HG02938 (cell line): Measurements from ENCODE around the gene RFLNA.

ENCODE experiments used
- ATAC-seq: cut with Tn5 transposase; IDR thresholded peaks from one replicate; pipeline ENCODE4 v1.9.1; 2021; ENCODE audit warnings: mild to moderate bottlenecking, moderate library complexity; ENCODE audit not compliant: unreplicated experiment

The RFLNA gene

DNA sequence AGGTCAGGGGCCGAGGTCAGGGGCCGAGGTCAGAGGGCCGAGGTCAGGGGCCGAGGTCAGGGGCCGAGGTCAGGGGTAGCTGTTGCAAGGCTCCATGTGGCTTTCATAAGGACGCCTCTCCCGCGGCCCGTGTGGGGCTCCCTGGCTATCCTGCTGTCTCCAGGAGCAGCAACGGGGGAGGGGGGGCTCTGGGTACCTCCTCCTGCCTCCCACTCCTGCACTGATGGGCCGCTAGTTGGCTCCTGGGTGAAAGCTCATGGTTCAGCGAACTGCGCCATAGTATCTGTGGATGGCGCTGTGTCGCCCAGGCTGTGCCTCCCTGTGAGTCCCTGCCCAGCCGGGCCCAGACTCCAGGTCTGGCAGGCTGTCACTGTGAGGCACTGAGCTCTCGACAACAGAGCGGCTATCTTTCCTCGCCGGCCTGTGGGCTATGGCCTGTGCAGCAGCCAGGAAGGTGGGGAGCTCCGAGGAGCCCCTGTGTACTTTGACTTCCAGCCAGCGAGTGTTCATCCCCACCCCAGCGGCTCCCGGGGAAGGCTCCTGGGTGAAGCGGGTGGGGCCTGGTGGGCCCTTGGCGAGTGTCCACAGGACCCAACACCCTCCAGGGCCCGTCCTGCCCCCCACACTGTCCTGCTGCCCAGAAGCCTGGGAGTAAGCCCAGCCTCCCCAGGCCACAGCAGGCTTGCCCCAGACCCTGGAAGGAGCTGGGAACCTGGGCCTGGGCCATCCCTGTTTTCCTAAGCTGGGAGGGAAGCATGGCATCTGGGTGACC is 8.1 kb downstream of the RFLNA start:
- no peak for ATAC-seq

DNA sequence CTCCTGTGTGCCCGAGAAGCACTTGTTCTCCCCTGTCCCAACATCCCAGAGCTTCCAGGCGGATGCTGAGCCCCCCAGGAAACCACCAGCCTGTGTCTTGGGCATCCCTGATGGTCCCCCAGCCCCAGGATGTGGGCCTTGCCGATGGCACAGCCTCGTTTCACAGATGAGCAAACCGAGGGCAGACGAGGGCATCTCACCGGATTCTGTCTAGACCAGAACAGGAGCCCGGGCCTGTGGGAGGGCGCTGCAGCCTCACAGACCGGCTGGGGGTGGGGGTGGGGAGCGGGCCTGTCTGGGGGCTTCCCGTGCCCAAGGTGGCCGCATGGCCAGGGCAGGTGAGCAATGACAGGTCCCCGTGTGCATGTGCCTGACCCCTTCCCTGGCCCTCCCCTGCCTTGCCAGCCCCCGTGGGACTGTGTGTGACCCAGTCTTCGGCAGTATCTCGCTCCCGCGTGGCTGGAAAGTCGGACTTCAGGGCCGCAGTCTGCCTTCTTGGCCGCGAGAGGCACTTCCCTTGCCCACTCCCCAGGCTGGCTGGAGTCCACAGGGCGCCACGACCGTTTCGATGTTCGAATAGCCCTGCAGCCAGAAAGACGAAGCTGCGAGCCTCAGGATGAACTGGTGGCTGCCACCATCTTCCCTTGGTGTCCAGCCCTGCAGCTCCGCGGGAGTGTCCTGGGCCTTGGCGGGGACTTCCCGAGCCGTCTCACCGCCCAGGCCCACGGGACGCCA is 8.9 kb downstream of the RFLNA start:
- no peak for ATAC-seq

DNA sequence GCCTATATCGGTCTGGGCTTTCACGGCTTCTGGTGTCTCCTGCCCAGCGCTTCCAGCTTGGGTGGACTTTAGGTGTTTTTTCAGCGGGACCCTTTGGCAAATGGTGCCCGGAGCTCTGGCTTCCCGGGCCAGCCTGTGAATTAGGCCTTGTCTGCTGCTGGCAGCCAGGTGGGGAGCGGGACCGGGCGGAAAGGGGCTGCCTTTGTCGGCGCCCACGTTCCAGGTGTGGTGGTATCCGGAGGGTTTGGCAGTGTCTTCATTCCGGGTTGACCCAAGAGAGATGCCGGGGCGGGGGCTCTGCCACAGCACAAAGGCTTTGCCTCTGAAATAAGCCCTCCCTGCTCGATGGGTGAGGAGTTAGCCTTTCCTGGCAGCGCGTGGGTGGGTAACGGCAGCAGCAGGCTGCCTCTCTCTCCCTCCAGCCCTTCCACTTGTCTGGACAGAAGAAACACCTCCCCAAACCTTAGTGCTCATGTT is 9.5 kb downstream of the RFLNA start:
- no peak for ATAC-seq

DNA sequence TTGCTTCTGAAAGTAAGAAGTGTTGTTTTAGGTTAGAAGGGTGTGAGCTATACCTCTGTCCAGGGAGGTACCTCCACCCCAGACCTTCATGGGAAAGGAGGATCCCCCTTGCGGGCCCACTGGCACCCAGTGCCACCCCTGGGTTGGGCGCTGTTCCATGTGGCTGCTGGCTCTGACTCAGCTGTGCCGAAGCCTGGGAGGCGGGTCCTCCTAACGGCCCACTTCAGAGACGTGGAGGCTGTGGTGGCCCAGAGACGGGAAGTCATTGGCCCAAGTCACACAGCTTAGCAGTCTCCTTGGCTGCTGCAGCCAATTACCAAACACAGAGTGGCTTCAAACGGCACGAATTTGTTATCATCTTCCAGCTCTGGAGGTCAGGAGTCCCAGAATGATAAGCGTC is 10.2 kb downstream of the RFLNA start:
- no peak for ATAC-seq

DNA sequence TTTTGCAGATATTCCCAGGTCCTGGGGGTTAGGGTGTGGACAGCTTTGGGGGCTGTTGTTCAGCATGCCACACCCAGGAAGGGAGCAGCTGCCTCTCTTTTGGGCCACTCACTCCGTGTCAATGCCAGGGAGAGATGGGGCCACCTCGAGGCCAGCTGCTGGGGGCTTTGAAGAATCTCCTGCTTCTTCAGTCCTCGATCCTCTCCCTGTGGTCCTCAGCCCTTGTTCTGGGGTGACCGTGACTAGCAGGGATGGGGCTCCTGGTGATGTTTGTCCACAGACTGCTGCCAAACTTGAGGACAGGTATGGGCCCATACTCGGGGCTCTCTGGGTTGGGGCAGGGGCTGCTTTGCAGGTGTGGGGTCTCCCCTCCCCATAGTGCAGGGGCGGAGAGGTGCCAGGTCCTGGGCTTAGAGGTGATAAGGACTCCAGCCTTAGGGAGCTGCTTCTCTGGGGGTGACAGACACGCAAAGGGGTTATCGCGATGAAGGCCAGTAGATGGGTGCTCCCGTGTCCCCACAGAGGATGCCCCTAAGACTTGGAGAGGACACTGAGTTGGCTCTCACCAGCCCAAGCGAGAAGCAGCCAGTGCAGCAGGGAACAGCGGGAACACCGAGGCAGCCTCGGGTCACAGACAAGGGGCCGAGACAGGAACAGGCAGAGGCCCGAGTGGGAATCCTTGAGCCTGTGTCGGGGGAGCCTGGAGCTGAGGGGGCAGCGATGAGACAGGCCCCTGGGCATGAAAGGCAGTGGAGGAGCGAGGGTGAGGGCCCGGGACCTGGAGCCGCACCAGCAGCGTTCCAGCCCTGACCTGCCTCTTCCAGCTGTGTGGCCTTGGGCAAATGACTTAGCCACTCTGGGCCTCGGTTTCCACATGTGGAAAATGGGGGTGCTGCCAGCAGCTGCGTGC is 11.1 kb downstream of the RFLNA start:
- ATAC-seq: no peak

DNA sequence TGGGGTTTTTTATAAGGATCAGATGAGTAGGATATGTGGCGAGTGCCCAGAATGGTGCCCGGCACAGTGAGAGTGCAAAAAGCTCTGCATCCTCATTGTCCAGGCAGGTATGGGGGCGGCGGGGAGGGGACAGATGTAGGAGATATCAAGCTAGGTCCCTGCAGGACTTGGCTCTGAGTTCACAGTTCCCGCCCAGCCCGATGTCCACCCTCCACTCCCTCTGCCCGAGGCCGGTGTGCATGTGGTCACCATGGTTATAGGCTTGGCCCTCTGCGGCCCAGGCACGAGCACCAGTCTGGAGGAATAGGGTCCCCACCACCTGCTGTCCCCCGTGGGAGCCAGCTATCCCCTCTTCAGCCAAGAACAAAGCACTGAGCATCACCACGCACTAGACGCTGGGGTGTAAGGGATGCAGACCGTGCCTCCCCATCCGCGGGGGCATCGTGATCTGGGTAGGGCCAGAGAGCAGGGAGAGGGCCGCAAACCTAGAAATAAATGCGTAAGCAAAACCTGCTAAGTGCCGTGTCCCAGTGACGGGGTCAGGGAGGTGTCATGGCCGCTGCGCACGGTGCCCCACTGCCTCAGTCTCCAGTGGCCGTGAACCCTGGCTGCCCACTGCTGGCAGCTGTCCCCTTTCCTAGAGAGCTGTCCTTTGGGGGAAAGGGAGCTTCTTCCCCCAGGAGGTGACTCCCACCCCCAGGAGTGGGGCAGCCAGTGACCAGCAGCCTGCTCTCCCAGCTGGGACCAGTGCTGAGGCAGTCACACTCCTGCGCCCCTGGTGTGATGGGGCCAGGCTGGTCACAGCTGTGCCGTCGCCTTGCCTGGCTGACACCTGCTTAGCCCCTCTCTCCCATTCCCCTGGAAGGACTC is 12.0 kb downstream of the RFLNA start:
- ATAC-seq: no peak

DNA sequence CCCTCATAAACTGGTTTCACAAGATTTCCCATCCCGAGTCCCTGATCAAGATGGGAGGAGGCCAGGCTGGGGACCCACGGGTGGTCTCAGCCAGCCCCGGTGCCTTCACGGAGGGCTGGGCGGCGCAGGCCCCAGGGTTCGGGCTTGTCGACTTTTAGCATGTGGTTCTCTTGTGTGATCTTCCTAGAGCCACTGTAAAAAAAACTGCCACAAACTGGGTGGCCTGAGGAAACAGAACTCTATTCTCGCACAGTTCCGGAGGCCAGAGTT is 12.6 kb downstream of the RFLNA start:
- ATAC-seq: no peak

DNA sequence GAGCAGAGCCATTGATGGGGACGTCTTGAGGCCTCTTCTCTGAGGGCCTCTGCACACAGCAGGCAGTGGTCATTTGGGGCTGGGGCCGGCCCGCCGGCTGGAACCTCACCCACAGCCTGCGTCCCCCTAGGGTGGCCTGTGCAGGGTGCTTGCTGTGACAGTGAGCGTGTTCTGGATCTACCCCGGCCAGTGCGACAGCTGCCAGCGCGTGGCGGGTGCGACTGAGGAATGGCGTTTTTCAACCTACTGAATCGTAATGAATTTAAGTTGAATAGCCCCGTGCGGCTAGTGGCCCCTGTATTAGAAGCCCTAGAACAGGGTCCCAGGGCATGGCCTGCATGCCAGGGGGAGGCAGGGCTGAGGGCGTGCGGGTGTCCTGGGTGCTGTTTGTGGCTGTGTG is 13.8 kb downstream of the RFLNA start:
- ATAC-seq: no peak

DNA sequence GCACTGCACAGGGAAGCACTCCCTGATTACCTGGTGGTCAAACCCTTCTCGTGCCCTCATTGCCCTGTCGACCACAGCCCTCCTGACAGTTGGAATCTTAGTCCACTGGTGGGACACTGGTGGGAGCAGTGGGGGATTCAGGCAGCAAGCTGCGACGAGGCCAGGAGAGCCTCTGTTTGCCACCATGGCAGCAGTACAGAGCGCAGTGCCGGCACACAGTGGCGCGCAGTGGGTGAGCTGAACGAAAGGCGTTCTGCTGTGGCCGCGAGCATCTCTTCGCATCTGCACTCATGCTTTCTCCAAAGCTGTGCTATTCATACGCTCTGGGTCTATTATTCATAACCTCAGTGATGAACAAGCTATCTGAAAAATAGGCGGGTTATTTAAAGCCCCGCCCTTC is 14.3 kb downstream of the RFLNA start:
- ATAC-seq: no peak

DNA sequence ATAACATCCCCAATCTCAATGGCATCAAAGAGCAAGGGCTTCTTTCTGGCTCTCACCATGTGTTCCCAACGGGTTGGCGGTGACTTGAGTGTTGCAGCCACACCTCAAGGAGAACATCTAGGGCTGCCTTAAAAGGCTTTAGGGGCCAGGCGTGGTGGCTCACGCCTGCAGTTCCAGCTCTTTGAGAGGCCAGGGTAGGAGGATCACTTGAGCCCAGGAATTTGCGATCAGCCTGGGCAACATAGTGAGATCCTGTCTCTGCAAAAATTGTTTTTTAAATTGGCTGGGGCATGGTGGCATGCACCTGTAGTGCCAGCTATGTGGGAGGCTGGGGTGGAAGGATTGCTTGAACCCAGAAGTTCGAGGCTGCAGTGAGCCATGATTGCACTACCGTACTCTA is 14.9 kb downstream of the RFLNA start:
- no peak for ATAC-seq

DNA sequence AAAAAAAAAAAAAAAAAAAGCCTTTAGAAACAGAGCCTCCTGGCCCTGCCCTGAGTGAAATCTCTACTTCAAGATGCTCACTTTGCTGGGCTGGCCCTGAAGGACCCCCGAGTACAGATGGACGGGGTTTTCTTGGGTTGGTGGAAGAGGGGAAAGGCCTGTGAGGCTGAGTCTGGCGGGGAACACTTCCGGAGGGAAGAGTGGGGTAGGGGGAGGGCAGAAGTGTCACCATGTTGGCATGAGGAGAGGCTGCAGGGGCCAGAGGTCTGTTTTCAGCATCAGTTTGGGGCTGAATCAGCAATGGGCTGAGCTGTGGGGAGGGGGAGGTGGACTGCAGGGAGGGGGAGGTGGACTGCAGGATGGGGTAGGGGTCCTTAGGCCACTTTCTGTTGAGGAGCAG is 15.3 kb downstream of the RFLNA start:
- no peak for ATAC-seq

DNA sequence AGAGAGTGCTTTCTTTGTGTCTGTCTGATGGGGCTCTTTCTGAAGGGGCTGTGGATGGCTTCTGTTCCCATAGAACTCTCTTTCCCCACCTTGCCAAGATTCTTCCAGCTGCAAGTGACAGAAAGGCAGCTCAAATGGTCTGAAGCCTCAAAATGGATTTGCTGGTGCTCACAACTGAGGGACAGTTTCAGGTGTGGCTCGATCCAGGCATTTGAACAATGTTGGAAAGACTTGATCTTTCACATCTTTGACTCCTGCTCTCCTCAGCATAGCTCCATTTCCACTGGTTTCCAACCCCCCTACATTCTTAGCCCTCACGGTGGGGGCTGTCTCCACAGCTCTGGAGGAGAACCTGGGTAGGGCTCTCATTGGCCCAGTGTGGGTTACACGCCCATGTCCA is 15.9 kb downstream of the RFLNA start:
- ATAC-seq: no peak

DNA sequence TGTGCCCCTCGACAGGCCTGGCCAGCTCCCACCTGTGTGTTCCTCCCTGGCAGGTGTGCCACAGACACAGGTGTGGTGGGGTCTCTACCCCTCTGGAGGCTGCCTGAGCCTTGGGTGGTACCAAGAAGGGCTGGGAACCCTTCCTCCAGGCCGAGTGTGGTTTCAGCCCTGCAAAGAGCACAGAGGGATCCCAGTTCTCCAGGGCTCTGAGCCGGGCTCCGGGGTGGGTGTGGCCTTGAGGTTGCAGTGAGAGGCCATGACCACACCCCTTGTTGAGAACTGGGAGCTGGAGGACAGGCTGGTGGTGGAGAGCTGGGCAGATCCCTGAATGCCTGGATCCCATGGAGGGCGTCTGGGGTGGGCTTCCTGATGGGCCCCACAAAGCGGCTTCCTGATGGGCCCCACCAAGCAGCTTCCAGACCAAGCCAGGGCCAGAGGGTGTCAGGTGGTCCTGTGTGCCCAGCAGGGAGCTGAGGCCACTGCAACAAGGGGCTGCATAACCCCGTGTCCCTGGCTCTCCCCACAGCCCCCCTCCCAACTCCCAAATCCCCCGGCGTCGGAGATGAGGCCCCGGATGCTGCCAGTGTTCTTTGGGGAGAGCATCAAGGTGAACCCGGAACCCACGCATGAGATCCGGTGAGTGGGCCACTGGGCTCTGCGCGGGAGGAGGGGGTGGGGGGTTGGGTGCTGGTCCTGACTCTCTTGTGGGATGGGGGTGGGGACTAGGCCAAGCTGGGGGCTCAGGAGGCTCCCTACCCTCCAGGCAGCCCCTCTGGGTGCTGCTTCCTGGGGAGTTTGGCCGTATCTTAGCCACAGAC is 16.6 kb downstream of the RFLNA start:
- no peak for ATAC-seq

DNA sequence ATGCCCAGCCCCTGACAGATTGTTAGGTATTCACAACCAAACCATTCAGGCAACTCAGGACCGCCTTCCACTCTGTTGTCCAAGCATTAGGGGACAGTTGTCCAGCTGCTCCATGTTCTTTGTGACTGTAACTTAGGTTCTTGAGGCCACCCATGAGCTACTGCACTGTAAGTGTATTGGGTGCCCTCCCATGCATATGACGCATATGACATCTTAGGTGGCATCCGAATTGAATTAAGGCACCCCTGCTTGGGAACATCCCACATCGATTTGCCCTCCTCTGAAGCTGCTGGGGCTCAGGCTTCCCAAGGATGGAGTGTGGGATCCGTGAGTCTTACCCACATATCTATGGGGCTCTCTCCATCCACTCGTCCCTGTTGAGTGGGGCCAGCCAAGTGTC is 17.7 kb downstream of the RFLNA start:
- ATAC-seq: no peak

DNA sequence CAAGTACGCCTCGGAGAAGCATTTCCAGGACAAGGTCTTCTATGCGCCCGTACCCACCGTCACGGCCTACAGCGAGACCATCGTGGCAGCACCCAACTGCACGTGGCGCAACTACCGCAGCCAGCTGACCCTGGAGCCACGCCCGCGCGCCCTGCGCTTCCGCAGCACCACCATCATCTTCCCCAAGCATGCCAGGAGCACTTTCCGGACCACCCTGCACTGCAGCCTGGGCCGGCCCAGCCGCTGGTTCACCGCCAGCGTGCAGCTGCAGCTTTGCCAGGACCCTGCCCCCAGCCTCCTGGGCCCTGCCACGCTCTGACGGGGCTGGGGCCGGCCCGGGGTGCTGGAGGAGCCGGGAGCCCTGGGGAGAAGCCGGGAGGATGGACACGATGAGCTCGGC is 19.3 kb downstream of the RFLNA start:
- no peak for ATAC-seq

DNA sequence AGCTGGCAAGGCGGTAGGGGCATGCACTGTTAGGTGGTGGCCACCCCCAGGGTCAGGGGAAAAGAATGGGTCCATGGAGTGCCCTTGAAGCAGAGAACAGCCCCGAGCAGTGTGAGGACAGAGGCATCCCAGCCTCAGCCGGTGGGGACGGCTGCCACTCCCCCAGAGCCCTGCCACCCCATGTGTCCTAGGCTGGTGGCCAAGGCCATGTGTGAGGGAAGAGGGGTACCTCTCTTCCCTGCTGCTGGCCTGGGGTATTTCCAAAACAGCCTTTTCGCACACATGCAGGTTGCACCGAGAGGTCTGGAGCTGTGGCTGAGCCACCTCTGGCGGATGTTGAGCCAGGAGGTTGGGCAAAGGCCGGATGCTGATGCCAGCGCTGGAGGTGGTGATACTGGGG is 19.9 kb downstream of the RFLNA start:
- no peak for ATAC-seq

DNA sequence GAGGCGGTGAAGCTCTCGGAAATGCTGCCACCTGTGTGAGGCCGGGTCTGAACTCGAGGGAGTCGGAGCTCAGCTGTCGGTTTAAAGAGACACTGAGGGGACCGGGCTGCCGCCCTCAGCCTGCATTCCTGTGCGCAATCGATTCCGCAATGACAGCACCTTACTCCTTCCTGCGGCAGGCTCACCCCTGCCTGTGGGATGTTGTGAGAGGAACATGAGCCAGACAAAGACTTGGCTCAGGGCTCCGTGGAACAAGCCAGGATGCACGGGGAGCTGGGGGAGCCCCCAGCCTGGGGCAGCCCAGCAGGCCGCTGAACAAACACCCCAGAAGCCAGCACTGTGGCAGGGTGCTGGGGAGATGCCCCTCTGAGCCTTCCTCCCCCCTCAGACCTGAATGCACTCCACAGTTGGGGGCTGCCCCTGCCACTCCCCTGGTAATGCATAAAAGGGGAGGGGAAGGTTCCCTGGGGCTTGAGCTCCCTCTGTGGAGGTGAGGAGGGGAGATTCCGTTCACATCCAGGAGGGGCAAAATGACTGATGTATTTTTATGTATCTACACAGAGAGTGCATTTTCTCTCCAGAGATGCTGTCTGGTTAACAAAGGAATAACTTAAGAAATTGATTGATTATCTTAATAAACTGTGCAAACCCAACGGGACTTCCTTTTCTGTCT is 20.6 kb downstream of the RFLNA start:
- ATAC-seq: no peak

DNA sequence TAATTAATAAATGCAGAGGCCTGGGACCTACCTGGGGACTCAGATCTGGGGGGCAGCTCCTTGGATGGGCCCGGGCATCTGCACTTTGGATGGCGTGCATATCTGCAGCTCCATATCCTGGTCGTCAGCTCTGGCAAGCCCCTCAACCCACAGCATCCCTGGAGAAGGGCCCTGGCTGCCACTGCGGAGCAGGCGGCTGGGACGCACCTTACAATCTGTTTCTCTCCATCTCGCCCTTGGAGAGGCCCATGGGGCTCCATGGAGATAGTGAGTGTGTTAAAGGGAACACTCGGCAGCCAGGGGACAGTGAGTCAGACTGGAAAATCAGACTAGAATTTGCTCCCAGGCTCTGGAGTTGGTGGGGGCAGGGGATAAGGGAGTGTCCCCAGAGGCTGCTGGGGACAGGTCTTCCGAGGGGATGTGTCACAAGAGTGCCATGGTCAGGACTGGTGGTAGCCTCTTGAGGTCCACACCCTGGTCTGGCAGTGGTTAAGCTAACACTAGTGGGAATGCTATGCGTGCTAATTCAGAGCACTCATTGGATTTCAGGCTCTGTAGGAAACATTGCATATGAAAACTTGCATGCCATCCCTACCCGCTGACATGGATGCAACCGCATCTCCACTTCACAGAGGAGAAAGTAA is 21.5 kb downstream of the RFLNA start:
- ATAC-seq: no peak

DNA sequence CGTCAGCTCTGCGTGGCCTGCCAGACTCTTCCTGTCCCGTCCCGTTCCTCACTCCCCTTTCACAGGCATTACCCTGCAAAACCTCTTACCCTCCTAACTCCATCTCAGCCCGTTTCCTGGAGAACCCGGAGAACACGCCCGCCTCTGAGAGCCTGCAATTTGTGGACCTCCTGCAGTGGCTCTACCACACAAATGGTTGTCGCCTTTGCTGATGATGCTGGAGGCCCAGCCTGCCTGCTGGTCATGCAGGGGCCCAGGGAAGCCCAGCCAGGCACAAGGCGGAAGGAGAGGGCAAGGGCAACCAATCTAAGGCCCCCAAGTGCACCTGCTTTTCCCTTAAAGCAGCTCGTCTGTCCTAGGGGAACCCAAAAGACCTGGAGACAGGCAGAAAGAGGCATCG is 22.5 kb downstream of the RFLNA start:
- no peak for ATAC-seq
